HG03571 (cell line): ENCODE measurements around the gene MTG2.

ENCODE experiments used
- ATAC-seq: cut with Tn5 transposase; IDR thresholded peaks from one replicate; pipeline ENCODE4 v1.9.1; 2021; ENCODE audit not compliant: unreplicated experiment

MTG2 gene

GRCh38 chr20:62201173-62202082, 18.6 kb downstream of the MTG2 start:
- ATAC-seq, result peak; percentile 80

- ATAC-seq, result no peak
Observed at GRCh38 chr20:62202083-62202395, 19.2 kb downstream of the MTG2 start.

- no peak for ATAC-seq
Observed at GRCh38 chr20:62202676-62203377, 20.0 kb downstream of the MTG2 start.

DNA sequence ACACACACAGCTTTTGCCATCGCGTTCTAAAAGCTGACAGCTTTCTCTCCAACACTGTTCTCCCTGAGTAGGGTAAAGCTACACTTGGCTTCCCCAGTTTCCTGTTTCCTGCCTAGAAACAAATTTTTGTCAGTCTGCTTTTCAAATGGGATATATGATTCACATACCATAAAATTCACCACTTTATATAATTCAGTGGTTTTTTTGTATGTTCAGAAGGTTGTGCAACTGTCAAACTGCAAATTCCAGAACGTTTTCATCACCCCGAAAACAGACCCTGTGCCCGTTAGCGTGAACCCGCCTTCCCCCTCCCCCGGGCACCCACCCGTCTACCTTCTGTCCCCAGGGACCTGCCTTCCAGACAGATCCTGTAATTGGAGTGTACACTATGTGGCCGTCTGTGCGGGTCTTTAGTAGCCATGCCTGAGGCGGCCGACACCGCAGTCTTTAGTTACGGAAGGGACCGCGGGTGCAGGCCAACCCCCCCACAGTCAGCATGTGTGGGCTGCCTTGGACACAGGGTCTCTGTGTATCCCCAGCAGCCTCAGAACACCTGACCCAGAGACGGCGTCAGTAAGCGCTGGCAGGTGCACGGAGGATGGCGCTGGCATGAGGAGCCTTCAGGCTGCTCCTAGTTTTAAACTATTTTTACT, 20.7 kb downstream of the MTG2 start:
- ATAC-seq, result no peak

DNA sequence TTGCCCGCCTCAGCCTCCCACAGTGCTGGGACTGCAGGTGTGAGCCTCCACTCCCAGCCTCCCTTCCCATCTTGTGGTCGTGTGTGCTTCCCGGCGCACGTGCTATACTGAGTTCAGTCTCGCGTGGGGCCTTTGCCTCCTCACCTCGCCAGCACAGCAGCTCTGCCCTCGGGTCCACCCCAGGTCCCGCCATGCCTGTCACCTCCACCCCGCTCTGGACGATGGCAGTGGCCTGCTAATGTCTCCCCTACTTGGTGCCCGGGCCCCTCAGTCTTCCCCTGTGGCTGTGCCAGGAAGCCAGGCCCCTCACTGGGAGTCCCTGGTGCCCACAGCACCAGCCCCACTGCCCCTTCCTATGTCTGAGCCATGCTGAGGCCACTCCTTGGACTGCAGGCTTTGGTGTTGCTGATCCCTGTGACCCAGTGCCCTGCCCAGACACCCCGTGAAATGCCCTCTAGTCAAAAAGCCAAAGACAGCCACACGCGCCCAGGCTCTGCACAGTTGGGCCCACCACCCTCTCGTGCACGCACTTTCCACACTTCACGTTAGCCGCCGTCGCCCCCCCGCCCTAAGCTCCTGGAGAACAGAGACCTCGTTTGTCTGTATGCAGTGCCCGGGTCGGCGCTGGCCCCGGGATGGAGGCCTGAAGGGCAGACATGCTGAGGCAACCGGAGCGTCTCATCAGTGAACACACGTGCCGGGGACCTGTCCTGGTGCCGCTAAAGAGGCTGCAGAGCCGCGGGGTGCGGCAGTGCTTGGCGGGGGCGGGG, 23.0 kb downstream of the MTG2 start:
- ATAC-seq, result no peak

DNA sequence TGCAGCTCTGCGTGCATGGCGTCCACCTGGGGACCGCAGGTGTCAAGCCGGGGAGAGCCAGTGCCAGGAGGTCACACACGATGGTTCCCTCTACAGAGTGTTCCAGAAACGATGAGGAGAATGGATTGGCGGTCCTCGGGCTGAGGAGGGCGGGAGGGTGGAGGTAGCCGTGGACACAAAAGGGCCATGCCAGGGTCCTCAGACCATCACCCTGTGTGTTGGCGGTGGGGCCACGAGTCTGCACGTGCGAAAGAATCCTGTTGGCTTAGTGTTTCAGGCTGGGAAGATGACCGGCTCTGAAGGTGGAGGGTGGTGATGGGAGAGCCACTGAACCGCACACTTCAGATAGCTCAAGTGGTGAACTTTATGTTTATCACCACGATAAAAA, 23.6 kb downstream of the MTG2 start:
- ATAC-seq, result no peak

DNA sequence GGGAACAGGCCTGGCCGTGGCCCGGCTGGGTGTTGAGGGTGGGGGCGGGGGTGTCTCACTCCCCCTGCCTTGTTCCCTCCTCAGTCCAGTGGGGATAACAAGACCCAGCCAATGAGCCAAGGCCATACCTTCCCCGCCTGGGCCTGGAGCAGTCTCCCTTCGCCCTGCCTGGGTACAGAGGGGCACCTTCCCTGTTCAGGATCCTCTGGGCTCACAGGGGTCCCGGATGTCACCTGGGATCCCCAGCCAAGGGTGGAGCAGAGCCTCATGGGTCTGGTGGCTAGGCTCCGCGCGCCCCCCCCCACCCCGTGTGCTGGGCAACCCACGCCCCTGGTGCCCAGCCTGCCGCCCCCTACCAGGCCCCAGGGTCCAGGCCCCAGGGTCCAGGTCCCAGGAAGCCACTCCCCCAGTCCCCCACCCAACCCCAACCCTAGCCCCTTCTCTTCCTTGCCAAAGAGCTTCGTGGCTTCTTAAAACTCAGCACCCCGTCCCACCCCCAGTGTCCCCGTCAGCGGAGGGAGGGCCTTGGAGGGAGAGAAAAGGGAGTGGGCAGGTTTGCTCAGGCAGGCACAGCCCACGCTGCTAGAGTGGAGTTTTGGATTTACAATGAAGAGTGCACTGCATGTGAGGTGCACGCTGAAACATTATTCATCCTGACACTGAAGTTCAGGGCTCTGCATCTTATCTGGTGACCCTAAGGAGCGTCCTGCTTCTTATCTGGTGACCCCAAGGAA, 25.4 kb downstream of the MTG2 start:
- no peak for ATAC-seq

DNA sequence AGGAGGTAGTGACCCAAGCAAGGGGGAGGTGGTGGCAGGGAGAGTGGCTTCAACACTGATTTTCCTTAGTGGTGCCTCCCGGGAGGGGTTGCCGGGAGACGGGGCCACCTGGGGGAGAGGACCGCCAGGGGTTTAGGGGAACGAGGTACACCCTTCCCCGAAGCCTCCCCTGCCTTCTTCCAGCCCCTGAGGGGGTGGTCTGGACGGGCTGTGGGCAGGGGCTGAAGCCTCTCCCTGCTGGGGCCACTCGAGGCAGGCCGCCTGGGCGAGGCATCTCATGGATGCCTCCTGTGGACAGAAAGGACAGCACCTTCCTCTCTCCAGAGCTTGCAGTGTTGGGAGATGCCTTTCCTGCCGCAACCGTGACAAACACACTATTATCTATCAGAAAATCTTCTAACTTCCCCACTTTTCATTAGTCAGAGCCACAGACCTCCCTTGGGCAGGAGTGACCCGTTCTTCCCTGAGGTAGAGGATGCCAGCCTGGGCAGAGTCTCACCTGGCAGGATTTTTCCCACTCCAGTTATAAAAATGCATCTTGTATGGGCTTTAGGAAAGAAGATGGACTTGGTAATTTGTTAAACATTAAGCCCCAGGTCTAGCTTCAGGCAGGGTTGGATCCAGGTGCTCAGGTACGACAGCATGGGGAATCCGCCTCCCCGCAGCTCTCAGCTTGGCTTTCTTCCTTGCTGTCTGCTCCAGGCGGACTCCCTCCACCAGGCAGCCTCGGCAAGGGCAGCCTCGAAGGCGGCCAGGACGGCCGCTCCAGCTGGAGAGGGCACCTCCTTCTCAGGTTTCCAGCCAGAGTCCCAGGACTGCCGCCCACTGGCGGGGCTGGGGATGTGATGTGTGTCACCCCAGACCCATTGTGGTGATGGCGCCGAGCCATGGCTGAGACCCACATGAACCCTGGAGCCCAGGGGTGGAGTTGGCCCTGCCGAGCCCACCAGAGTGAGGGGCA, 26.2 kb downstream of the MTG2 start:
- no peak for ATAC-seq

DNA sequence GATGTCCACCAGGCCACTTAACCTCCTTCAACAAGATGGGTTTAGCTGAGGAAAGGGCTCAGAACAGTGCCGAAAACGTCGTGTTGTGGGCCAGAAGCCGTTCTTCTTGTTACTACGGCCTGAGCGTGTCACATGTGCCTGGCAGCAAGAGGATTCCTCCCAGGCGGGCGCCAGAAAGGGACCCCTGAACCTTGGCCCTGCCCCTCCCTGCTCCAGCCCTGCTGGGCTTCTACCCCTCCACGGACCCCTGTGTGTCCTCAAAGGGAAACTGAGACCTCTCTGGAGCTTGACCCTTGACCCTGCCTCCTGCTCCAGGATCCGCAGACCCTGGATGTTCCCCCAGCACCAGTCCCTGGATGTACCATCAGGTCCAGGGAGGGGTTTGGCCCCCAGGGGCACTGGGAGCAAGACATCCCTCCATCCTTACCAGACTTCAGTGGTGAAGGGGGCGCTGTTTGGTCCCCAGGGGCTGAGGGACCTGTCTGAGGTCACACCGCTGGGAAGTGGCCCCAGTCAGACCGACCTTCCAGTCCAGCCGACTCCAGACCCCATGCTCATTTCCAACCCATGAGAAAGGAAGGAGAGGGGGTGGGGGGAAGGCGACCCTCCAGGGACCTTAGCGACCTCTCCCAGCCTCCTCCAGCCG, 27.1 kb downstream of the MTG2 start:
- no peak for ATAC-seq

- ATAC-seq, result no peak
Observed at GRCh38 chr20:62210496-62210855, 27.6 kb downstream of the MTG2 start.

GRCh38 chr20:62211216-62211615, 28.4 kb downstream of the MTG2 start:
- no peak for ATAC-seq

- ATAC-seq, result no peak
Observed at GRCh38 chr20:62211769-62212288, 29.0 kb downstream of the MTG2 start.

DNA sequence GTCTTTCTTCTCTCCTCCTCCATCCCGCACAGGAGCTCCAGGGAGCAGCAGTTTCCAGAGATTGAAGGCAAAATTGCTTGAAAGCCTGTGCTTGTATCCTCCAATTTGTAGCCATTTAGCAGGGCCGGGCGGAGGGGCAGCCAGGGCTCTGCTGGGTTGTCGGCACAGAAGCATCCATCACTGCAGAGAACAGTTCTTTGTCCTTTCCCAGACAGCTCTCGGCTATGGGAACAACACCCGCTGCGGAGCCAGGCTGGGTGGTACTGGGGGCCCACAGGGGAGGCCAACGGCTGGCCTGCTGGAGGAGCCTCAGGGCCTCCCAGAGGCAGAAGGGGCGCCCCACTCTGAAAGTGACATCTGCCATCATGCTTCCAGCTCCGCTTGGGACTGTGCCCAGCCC, 29.5 kb downstream of the MTG2 start:
- ATAC-seq, result no peak

- no peak for ATAC-seq
Observed at GRCh38 chr20:62214067-62214466, 31.2 kb downstream of the MTG2 start.

GRCh38 chr20:62215020-62215990, 32.5 kb downstream of the MTG2 start:
- ATAC-seq, result no peak

GRCh38 chr20:62215991-62216635, 33.3 kb downstream of the MTG2 start:
- ATAC-seq, result no peak
